AG09319 (cell line): ENCODE results near the gene CTSA.

Experiments
- DNase-seq: peaks from one replicate; pipeline ENCODE4 v3.0.0-alpha.2; 2010; ENCODE audit warnings: low read depth; ENCODE audit errors: extremely low read depth
- TF ChIP-seq, protein P1 (sequence below): IDR thresholded peaks from 2 replicates; pipeline ENCODE4 v1.5.1; 2011; ENCODE audit warnings: low read depth, mild to moderate bottlenecking, inconsistent platforms, low read length, moderate library complexity

The CTSA gene

DNA sequence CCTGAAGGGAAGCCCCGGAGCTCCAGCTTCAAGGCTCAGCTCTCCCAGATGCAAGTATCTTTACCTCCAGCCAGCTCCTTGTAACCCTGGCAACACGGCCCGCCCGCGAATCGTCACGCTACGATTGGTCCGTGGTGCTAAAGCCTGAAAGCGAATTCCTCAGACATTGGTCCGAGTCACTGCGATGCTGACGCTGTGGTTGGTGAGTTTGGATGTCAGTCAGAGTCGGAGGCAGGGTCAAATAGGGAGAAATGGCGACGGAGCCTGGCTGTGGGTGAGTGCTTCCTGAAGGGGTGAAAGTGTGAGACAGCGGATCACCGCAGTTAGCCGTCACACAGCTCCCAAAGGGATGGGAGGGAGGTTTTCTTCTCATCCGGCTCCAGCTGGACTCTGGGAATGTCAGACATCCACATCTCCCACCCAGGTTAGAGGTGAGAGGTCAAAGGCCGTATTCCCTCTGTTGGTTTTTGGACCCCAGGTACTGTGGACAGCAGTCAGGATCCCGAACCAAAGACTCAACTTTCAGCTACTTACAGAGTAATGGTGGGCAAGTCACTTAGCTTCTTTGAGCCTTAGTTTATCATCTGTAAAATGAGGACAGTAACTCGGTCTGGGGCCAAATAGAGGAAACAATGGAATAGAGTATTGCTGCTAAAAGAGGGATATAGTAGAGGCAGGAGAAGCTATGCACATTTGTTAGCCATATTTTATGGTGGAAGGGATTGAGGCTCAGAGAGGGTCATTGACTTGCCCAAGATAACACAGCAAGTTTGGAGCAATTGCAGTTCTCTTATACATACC, 9.9 kb upstream of the CTSA start, which contains the start of gene ZSWIM1:
ZSWIM1 (plus strand) TSS at position 240 of the 801 bp plus-strand sequence. CDS start 1,366 bp downstream, outside the sequence.
- DNase-seq, result peak; percentile 98
- TF ChIP-seq, protein P1, sequence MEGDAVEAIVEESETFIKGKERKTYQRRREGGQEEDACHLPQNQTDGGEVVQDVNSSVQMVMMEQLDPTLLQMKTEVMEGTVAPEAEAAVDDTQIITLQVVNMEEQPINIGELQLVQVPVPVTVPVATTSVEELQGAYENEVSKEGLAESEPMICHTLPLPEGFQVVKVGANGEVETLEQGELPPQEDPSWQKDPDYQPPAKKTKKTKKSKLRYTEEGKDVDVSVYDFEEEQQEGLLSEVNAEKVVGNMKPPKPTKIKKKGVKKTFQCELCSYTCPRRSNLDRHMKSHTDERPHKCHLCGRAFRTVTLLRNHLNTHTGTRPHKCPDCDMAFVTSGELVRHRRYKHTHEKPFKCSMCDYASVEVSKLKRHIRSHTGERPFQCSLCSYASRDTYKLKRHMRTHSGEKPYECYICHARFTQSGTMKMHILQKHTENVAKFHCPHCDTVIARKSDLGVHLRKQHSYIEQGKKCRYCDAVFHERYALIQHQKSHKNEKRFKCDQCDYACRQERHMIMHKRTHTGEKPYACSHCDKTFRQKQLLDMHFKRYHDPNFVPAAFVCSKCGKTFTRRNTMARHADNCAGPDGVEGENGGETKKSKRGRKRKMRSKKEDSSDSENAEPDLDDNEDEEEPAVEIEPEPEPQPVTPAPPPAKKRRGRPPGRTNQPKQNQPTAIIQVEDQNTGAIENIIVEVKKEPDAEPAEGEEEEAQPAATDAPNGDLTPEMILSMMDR, result no peak

DNA sequence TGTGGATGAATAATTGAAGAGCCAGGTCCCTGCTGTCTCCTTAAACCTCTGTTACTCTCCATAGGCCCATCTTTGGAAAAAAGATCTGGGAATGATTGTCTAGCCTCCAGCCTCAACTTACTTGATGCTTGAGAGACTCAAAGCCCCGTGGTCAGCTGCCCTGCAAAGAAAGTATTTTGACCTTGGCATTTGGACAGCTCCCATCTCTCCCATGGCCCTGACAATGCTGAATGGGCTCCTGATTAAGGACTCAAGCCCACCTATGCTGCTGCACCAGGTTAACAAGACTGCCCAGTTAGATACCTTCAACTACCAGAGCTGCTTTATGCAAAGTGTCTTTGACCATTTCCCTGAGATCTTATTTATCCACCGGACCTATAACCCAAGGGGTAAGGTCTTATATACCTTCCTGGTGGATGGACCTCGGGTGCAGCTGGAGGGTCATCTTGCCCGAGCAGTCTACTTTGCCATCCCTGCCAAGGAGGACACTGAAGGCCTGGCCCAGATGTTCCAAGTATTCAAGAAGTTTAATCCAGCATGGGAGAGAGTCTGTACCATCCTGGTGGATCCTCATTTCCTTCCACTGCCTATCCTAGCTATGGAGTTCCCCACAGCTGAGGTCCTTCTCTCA, 8.6 kb upstream of the CTSA start:
- no peak for DNase-seq
- TF ChIP-seq, protein P1, result no peak

DNA sequence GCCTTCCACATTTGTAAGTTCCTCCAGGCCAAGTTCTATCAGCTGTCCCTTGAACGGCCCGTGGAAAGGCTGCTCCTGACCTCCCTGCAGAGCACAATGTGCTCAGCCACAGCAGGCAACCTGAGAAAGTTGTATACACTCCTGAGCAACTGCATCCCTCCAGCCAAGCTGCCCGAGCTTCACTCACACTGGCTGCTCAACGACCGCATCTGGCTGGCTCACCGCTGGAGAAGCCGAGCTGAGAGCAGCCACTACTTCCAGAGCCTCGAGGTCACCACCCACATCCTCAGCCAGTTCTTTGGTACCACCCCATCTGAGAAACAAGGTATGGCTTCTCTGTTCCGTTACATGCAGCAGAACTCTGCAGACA, 8.1 kb upstream of the CTSA start:
- TF ChIP-seq, protein P1, result no peak
- DNase-seq, result no peak

DNA sequence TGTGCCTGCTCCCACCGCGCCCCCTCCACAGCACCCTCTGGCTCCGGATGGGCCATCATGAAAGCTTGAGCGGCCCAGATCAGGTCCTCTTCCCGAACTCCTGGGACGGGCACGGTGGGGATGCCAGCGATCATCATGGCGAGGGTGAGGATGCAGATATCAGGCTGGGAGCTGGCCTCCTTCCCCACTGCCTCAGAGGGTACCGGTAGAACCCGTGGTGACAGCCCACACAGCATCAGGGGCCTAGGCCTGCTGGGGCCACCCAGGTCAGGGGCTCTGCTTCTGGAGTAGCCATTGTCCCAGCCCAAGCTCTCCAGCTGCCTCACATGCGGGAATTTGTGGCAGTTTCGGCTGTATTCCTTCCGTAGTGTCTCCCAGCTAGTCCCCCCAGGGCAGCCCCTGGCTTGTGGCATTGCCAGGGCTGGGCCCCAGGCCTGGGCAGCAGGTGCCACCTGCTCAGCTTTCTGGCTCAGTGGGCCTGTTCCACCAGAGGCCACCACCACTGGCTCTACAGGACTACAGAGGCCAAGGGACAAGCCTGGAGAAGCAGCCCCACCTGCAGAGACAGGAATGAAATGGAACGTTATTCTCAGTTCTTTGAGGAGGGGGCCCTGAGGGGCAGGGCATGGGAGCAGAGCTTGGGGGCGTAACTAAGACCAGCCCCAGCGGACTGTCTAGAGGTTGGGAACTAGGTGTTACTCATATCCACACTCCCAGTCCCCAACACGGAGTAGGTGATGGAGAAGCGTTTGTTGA, 4.4 kb upstream of the CTSA start:
- no peak for DNase-seq
- TF ChIP-seq, protein P1, result no peak

DNA sequence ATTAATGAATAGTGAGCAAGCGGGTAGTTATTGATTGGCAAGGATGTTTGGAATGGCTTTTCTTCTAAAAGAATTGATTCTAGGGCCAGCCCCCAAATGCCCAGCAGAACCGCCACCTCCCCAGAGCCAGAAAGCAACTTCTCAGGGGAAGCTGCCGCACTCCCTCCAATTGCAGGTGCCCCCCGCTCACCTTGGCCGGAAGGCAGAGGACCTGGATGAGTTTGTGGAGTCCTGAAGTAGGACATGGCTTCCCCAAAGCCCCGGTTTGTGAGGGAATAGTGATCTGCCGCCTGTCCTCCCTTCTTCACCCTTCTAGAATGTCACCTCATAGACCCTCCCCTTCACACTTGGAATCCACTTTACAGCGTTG, 3.8 kb upstream of the CTSA start, which contains the start of gene SPATA25:
SPATA25 (minus strand) TSS at position 277 of the 370 bp plus-strand sequence; CDS start at position 245, 32 bp downstream.
- no peak for DNase-seq
- TF ChIP-seq, protein P1, result no peak

DNA sequence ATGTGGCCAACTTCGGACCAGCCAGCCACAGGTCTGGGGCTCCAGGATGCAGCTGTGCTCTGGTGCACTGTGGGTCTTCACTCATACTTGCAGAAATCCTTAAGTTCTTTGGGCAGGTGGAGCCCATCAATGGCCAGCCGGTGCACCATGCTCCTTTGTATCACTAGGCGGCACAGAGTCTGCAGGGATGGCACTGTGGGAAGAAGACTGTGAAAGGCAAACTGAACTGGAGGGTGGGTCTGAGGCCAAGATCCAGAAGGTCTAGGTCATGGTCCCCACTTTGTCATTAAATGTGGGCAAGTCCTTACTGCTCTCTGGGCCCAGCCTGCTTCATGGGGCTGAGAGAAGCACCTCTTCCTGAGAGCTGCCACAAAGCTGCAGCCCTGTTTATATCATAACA, 2.5 kb upstream of the CTSA start:
- DNase-seq, result no peak
- TF ChIP-seq, protein P1, result no peak
